ENCODE measurements around the gene E4F1.

GRCh38 chr16:2244926-2245795 is 21.8 kb downstream of the E4F1 start:
- TF ChIP-seq, protein P1, sequence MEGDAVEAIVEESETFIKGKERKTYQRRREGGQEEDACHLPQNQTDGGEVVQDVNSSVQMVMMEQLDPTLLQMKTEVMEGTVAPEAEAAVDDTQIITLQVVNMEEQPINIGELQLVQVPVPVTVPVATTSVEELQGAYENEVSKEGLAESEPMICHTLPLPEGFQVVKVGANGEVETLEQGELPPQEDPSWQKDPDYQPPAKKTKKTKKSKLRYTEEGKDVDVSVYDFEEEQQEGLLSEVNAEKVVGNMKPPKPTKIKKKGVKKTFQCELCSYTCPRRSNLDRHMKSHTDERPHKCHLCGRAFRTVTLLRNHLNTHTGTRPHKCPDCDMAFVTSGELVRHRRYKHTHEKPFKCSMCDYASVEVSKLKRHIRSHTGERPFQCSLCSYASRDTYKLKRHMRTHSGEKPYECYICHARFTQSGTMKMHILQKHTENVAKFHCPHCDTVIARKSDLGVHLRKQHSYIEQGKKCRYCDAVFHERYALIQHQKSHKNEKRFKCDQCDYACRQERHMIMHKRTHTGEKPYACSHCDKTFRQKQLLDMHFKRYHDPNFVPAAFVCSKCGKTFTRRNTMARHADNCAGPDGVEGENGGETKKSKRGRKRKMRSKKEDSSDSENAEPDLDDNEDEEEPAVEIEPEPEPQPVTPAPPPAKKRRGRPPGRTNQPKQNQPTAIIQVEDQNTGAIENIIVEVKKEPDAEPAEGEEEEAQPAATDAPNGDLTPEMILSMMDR (IDR thresholded peaks at IDR 0.05; ENCODE audit: low read depth, low read length), result no peak
- no peak for TF ChIP-seq EZH2phosphoT487 (IDR thresholded peaks at IDR 0.05; ENCODE audit: low read depth)

All from OCI-LY3 (cell line).